Right atrium auricular region (tissue), 2 donors: ENCODE measurements around the gene PRIM2. TPM values are rescaled to one million over a fixed set of nuclear protein-coding genes. Genes with fewer than 3 reads are reported as not detected.

ENCODE experiments used
- DNase-seq: peaks from one replicate; pipeline ENCODE4 v3.0.0-alpha.2; 2019; ENCODE audit warnings: low spot score
- H3K27ac ChIP-seq, 2 donors: fragments of 200-600 bp; sonication (generic); 1 replicate in 1 of 2; 2 replicates in 1 of 2; pipeline ENCODE4 v1.5.1; 2016 to 2019
- H3K27me3 ChIP-seq, 2 donors: fragments of 200-600 bp; sonication (generic); one replicate each; pipeline versions ENCODE4 v1.5.1 to v1.6.0; 2017 to 2019
- H3K36me3 ChIP-seq: fragments of 200-600 bp; sonication (generic); one replicate; pipeline ENCODE4 v1.5.1; 2016
- H3K4me1 ChIP-seq, 2 donors: fragments of 200-600 bp; sonication (generic); one replicate each; pipeline versions ENCODE4 v1.5.1 to v1.6.0; 2017 to 2019
- H3K4me3 ChIP-seq, 2 donors: fragments of 200-600 bp; sonication (generic); 1 replicate in 1 of 2; 2 replicates in 1 of 2; pipeline ENCODE4 v1.5.1; 2017 to 2019; ENCODE audit warnings: mild to moderate bottlenecking in 1 of 2, moderate library complexity in 1 of 2
- H3K9me3 ChIP-seq, 2 donors: fragments of 200-600 bp; sonication (generic); one replicate each; pipeline ENCODE4 v1.5.1; 2019
- CTCF ChIP-seq, 2 donors: fragments of 200-600 bp; sonication (generic); IDR thresholded peaks; one replicate each; pipeline ENCODE4 v1.5.1; 2019; ENCODE audit warnings: antibody characterized with exemption in 2 of 2
- total RNA-seq, 2 donors: library from RNA; depleted of rRNA; stranded (reverse); fragments of >200 nt; gene quantifications; one replicate each; pipeline ENCODE4 v1.1.0, GENCODE V29; 2016

The PRIM2 gene
- total RNA-seq, 2 donors from 2014 or later = 2.8 to 4.3 TPM

- Histone ChIP-seq H3K9me3 (no peaks in the 10 kb centered on the region), H3K4me3 (no peak overlapping the region), H3K27me3 (no peaks in the 10 kb centered on the region), H3K4me1 (peaks cover 0 to 9% of the 10 kb centered on the region in 2 donors), H3K36me3 (no peaks in the 10 kb centered on the region), H3K27ac (peak overlapping the region; percentile 50 to 55)
- TF ChIP-seq CTCF (IDR thresholded peaks at IDR 0.05) = no peak
- no peak for DNase-seq
These were observed 4.4 kb upstream of the PRIM2 start for GRCh38 chr6:57313009-57313408.

GRCh38 chr6:57313711-57314471, 3.5 kb upstream of the PRIM2 start:
- no peak for DNase-seq
- no peak overlapping the region for H3K4me3 ChIP-seq

GRCh38 chr6:57315111-57315510, 2.3 kb upstream of the PRIM2 start:
- H3K27ac ChIP-seq = no peak overlapping the region
- H3K9me3 ChIP-seq = no peaks in the 10 kb centered on the region
- H3K27me3 ChIP-seq = no peaks in the 10 kb centered on the region
- peaks cover 0 to 17% of the 10 kb centered on the region in 2 donors for H3K4me1 ChIP-seq
- no peak overlapping the region for H3K4me3 ChIP-seq
- no peaks in the 10 kb centered on the region for H3K36me3 ChIP-seq
- no peak for DNase-seq
- TF ChIP-seq CTCF (IDR thresholded peaks at IDR 0.05) = no peak

More at GRCh38 chr6:57313711-57314471, 3.5 kb upstream of the PRIM2 start:
- TF ChIP-seq CTCF (IDR thresholded peaks at IDR 0.05) = no peak
- no peaks in the 10 kb centered on the region for H3K9me3 ChIP-seq
- H3K27ac ChIP-seq = peak overlapping the region; percentile 50 to 55
- H3K36me3 ChIP-seq = no peaks in the 10 kb centered on the region
- H3K27me3 ChIP-seq = no peaks in the 10 kb centered on the region
- H3K4me1 ChIP-seq = peaks cover 0 to 17% of the 10 kb centered on the region in 2 donors

GRCh38 chr6:57315851-57316250, 1.6 kb upstream of the PRIM2 start:
- Histone ChIP-seq H3K4me3 (no peak overlapping the region), H3K27ac (peak overlapping the region in 1 of 2 donors; percentile 77), H3K4me1 (peaks cover 0 to 17% of the 10 kb centered on the region in 2 donors), H3K27me3 (no peaks in the 10 kb centered on the region), H3K9me3 (no peaks in the 10 kb centered on the region), H3K36me3 (no peaks in the 10 kb centered on the region)
- TF ChIP-seq CTCF (IDR thresholded peaks at IDR 0.05) = no peak
- no peak for DNase-seq

GRCh38 chr6:57316581-57317059, 810 bp upstream of the PRIM2 start:
- TF ChIP-seq CTCF (IDR thresholded peaks at IDR 0.05) = peak; percentile 65 to 85
- H3K27ac ChIP-seq = peak overlapping the region; percentile 72 to 77
- peak overlapping the region; percentile 66 to 68 for H3K4me3 ChIP-seq
- H3K27me3 ChIP-seq = no peaks in the 10 kb centered on the region
- peaks cover 0 to 17% of the 10 kb centered on the region in 2 donors for H3K4me1 ChIP-seq
- DNase-seq = peak; percentile 89
- H3K9me3 ChIP-seq = no peaks in the 10 kb centered on the region
- no peaks in the 10 kb centered on the region for H3K36me3 ChIP-seq
